Ovary (tissue), 3 donors: ENCODE data around the gene SNX30.

Experiments used
- POLR2A ChIP-seq: fragments of 450-650 bp; IDR thresholded peaks from one replicate; pipeline ENCODE4 v1.6.1; 2017; ENCODE audit warnings: antibody characterized with exemption, mild to moderate bottlenecking, moderate library complexity
- TF ChIP-seq, protein P1 (sequence below), 3 donors: fragments of 450-650 bp in 2 of 3; fragments of 200-600 bp in 1 of 3; IDR thresholded peaks; one replicate each; pipeline versions ENCODE4 v1.5.1 to v1.8.0; 2016 to 2022; ENCODE audit warnings: antibody characterized with exemption in 3 of 3, mild to moderate bottlenecking in 1 of 3
- donor health status: DM: no; HTN: no; CAD: no.

DNA sequence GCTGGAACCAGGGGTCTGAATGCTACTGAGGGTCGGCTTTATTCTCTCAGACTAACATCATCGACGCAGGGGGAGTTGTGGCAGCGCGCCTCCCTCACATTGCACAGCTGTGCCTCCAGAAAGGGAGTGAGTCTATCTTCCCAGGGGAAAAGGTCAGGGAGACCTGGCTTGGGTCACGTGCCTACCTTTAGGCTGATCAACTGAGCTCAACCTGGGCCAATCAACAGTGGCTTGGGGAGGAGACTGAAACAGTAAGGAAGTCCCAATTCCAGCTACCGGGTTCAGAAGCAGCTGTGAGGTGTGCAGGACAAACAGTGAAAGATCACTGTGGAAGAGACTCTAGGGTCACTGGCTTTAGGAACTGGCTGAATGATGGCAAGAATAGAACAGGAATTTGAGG, 14.3 kb downstream of the SNX30 start:
- TF ChIP-seq, protein P1, sequence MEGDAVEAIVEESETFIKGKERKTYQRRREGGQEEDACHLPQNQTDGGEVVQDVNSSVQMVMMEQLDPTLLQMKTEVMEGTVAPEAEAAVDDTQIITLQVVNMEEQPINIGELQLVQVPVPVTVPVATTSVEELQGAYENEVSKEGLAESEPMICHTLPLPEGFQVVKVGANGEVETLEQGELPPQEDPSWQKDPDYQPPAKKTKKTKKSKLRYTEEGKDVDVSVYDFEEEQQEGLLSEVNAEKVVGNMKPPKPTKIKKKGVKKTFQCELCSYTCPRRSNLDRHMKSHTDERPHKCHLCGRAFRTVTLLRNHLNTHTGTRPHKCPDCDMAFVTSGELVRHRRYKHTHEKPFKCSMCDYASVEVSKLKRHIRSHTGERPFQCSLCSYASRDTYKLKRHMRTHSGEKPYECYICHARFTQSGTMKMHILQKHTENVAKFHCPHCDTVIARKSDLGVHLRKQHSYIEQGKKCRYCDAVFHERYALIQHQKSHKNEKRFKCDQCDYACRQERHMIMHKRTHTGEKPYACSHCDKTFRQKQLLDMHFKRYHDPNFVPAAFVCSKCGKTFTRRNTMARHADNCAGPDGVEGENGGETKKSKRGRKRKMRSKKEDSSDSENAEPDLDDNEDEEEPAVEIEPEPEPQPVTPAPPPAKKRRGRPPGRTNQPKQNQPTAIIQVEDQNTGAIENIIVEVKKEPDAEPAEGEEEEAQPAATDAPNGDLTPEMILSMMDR (IDR thresholded peaks at IDR 0.05) = no peak
- no peak for TF ChIP-seq POLR2A
